NCI-H510A (cell line): ENCODE results near the gene SIRPB1.
"Not testable (repeated sequence)": the region's sequence is repeated elsewhere in the genome, so short reads cannot be mapped to it uniquely, and the experiment has no call there.

ENCODE experiments used
- DNase-seq: peaks from one replicate; lab custom pipeline; 2025; lab: John Stamatoyannopoulos, UW

Gene SIRPB1

GRCh38 chr20:1588533-1589460 is 31.0 kb downstream of the SIRPB1 start:
- no peak for DNase-seq

GRCh38 chr20:1587781-1588532 is 31.9 kb downstream of the SIRPB1 start:
- no peak for DNase-seq

GRCh38 chr20:1579488-1579887 is 40.3 kb downstream of the SIRPB1 start:
- no peak for DNase-seq

- DNase-seq: no peak
Observed at GRCh38 chr20:1577906-1578305, 41.9 kb downstream of the SIRPB1 start.

- DNase-seq: not testable (repeated sequence)
Observed at GRCh38 chr20:1577313-1577712, 42.5 kb downstream of the SIRPB1 start.

GRCh38 chr20:1576641-1577040 is 43.2 kb downstream of the SIRPB1 start:
- no peak for DNase-seq

GRCh38 chr20:1576003-1576402 is 43.8 kb downstream of the SIRPB1 start:
- not testable (repeated sequence) for DNase-seq

- not testable (repeated sequence) for DNase-seq
Observed at GRCh38 chr20:1571583-1571982, 48.2 kb downstream of the SIRPB1 start.
